ENCODE data around the gene RPS23.

The RPS23 gene

DNA sequence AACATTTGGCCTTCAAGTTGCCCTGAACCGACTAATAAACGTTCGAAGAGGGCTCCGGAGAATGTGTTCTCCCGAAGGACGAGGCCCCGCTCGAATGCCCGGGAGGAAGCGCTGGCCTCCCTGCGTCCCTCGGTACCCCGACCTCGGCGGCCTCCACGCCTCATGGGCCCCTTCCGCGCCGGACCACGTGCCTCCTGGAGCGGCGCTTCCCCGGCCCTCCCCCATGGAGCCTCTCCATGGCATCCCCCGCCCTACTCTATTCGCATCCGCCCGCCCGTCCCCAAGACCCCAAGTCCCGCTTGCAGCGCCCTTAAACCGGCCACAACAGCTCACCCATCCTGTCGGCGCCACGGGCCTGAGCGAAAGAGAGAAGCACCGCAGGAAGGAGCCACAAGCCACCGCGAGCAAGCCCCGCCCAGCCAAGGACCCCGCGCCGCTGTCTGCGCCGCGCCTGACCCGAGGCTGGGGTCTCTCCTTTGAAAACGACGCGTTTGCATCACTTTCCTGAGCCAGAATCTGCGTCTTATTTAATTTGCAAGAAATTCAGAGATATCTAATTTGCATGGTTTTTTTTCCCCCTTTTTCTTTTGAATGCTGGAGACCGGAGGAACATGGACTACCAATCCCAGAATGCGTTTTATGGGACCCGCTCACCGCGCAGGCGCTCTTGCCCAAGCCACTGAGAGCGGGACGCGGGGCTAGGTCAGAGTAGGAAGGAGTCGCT is at the start of gene RPS23:
Gene RPS23, minus strand, starts transcription at position 368 of the 724 bp plus-strand sequence. Its CDS starts 31 bp downstream, at position 337.
- H3K27me3 Mint-ChIP-seq (ENCODE audit: low read depth): no peaks in the 10 kb centered on the region
- peak within 1 kb of the TSS; percentile 85 for H3K4me3 Mint-ChIP-seq
- peaks cover 36% of the 10 kb centered on the region for H3K36me3 Mint-ChIP-seq (ENCODE audit: low read depth)
- peak within 1 kb of the TSS; percentile 96 for H3K27ac Mint-ChIP-seq
- peaks cover 32% of the 10 kb centered on the region for H3K4me1 Mint-ChIP-seq (ENCODE audit: low read depth)
- H3K9me3 Mint-ChIP-seq: no peaks in the 10 kb centered on the region

DNA sequence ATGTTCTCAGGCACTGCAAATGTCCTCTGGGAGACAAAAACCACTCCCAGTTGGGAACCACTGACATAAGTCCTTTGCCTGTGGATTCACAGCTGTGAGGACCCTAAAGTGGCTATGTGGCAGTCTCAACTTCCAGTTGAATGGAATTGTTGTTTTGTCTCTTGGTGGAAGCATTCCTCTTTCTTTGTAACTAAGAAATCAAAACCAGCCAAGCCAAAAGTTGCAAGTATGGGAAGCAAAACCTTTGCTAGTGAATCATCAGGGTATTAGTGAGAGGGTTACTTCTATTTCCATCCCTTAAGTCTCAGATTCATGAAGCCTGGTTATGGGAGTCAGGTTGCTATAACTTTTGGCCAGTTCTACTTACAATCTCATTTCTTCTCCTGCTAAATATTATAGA is 49.8 kb upstream of the RPS23 start:
- no peak overlapping the region for H3K27ac Mint-ChIP-seq
- H3K27me3 Mint-ChIP-seq (ENCODE audit: low read depth): peaks cover 17% of the 10 kb centered on the region
- no peak overlapping the region for H3K4me3 Mint-ChIP-seq
- H3K36me3 Mint-ChIP-seq (ENCODE audit: low read depth): no peaks in the 10 kb centered on the region
- H3K4me1 Mint-ChIP-seq (ENCODE audit: low read depth): no peaks in the 10 kb centered on the region
- H3K9me3 Mint-ChIP-seq: peaks cover 10% of the 10 kb centered on the region

DNA sequence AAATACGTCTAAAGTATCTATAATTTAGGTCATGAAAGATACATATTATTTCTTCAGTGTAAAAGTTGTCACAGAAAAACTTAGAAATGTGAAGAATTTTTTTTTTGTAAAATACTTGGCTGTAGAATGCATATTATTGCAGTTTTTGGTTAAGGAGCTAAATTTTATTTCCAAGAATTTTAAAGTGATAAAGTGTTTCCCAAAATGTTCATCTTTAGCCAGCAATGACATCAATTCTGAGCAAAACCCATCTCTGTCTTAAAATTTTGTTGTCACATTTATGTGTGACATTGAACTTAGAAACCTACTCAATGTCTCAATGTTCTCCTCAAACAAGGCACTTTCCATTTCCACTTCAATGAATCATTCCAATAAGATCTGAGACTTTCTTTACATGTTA is 47.8 kb upstream of the RPS23 start:
- H3K4me1 Mint-ChIP-seq (ENCODE audit: low read depth): no peaks in the 10 kb centered on the region
- H3K27me3 Mint-ChIP-seq (ENCODE audit: low read depth): peaks cover 28% of the 10 kb centered on the region
- H3K4me3 Mint-ChIP-seq: no peak overlapping the region
- H3K9me3 Mint-ChIP-seq: peaks cover 14% of the 10 kb centered on the region
- no peak overlapping the region for H3K27ac Mint-ChIP-seq
- H3K36me3 Mint-ChIP-seq (ENCODE audit: low read depth): peaks cover 4% of the 10 kb centered on the region

DNA sequence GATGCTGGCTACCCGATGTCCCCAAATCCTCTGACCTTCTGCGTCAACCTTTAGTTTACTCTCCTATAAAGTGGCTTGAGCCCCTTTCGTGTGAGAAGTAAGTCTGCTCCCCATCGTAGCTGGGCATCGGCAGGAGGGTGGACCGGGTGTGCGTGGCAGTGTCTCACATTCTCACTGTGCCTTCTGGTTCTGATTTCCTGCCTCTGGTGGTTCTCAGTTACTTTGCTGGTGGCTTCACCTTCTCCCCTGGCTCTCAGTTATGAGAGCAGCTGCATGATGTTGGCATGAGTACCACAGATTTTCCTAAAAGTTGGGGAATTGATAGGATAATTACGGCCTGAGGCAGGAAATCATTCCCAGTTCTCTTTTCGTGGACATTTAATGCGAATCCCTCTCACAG is 47.0 kb upstream of the RPS23 start:
- H3K27me3 Mint-ChIP-seq (ENCODE audit: low read depth): peaks cover 28% of the 10 kb centered on the region
- peaks cover 4% of the 10 kb centered on the region for H3K36me3 Mint-ChIP-seq (ENCODE audit: low read depth)
- peaks cover 12% of the 10 kb centered on the region for H3K9me3 Mint-ChIP-seq
- no peak overlapping the region for H3K4me3 Mint-ChIP-seq
- H3K4me1 Mint-ChIP-seq (ENCODE audit: low read depth): no peaks in the 10 kb centered on the region
- H3K27ac Mint-ChIP-seq: no peak overlapping the region

DNA sequence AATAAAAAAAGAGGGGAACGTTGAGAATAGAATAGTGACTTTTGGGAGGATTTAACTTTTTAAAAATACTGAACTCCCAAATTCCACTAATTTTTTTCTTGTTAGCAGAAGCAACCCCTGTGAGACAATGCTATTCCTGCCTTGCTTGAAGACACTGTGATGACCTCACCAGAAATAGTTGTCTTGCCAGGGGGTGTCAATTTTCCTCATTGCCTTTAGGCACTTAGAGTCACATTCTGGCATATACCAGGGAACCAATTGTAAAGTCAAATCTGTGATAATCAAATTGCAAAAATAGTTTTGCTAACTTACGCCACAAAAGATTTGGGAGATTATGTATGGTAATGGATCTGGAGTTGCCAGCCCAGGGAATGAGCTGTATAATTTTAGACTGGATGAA is 42.8 kb upstream of the RPS23 start:
- peaks cover 4% of the 10 kb centered on the region for H3K36me3 Mint-ChIP-seq (ENCODE audit: low read depth)
- peaks cover 27% of the 10 kb centered on the region for H3K27me3 Mint-ChIP-seq (ENCODE audit: low read depth)
- no peaks in the 10 kb centered on the region for H3K4me1 Mint-ChIP-seq (ENCODE audit: low read depth)
- peaks cover 4% of the 10 kb centered on the region for H3K9me3 Mint-ChIP-seq
- H3K4me3 Mint-ChIP-seq: no peak overlapping the region
- H3K27ac Mint-ChIP-seq: no peak overlapping the region

DNA sequence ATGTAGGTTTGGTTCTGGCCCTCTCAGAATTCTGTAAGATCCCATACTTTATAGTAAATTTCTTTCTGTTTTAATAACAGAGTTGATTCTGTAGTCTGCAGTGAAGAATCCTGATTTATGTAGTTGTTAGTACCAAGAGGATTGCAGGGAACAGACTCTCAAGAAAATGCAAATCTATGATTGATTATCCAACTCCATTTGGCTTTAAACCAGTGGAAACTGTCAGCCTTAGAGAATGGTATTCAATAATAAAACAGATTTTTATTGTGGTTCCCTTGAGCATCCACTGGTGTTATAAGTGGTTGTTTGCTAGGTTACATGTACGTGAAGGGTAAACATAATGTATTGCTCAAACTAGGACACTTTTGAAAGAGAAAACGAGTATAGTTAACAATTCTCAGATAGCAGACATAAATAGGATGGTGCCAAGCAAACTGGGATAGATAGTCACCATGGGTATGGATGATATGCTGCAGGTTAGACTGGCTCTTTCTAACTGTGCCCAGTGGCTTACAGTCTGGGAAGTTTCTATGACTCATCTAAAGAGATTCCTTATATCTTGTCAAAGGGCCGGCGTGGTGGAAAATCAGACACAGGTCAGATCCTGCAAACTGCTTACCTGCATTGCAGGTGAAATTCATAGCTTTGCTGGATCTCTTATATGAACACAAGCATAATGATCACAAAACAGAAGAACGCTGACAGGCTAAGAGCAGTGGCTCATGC is 41.7 kb upstream of the RPS23 start:
- Mint-ChIP-seq H3K27me3 (ENCODE audit: low read depth) (peaks cover 21% of the 10 kb centered on the region), H3K4me3 (no peak overlapping the region), H3K36me3 (ENCODE audit: low read depth) (peaks cover 4% of the 10 kb centered on the region), H3K27ac (no peak overlapping the region), H3K9me3 (peaks cover 4% of the 10 kb centered on the region), H3K4me1 (ENCODE audit: low read depth) (peaks cover 2% of the 10 kb centered on the region)

DNA sequence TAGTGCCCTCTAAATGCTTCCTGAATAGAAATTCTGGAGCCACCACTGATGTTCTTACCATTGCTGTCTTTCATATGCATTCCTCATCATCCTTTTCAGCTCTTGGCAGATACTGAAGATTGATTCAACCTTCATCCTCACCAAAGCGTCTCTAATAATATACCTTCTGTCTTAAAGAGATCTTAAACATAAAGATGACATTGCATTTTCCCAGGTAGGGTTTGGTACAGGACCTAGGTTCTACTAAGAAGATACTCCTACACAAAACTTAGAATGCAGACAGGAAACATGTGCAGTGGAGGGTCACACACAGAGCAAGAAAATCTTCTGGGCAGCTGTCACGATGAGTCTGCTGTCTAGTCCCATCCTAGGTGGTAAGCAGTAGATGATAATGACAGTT is 41.0 kb upstream of the RPS23 start:
- H3K4me1 Mint-ChIP-seq (ENCODE audit: low read depth): peaks cover 2% of the 10 kb centered on the region
- no peak overlapping the region for H3K4me3 Mint-ChIP-seq
- H3K9me3 Mint-ChIP-seq: peaks cover 4% of the 10 kb centered on the region
- peaks cover 4% of the 10 kb centered on the region for H3K36me3 Mint-ChIP-seq (ENCODE audit: low read depth)
- H3K27me3 Mint-ChIP-seq (ENCODE audit: low read depth): peaks cover 21% of the 10 kb centered on the region
- no peak overlapping the region for H3K27ac Mint-ChIP-seq

DNA sequence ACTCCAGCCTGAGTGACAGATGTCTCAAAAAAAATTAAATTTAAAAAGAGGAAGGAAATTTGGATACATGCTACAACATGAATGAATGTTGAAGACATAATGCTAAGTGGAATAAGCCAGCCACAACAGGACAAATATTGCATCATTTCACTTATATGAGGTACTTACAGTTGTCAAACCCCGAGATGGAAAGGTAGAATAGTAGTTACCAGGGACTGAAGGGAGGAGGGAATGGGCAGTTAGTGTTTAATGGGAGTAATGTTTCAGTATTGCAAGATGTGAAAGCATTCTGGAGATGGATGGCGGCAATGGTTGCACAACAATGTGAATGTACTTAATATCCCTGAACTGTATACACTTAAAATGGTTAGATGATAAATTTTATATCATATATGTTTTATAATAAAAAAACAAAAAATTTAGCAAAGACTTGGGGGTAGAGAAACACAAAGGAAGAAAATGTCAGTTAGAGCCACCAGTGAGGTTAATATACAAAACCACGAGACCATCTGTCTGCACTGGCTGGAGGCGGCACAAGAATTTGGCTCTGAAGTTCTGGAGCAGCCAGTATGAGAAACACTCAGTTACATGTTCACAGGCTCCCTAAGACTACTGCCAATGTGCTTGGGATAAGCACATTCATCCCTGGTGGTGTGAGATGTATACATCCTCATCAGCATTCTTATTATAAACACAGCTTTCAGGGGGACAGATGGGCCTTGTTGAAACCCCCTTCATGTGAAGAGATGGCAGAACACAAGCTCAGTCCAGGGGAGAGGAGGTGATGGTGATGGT is 37.0 kb upstream of the RPS23 start:
- Mint-ChIP-seq H3K27ac (no peak overlapping the region), H3K4me3 (no peak overlapping the region), H3K27me3 (ENCODE audit: low read depth) (peaks cover 5% of the 10 kb centered on the region), H3K36me3 (ENCODE audit: low read depth) (no peaks in the 10 kb centered on the region), H3K9me3 (no peaks in the 10 kb centered on the region), H3K4me1 (ENCODE audit: low read depth) (peaks cover 5% of the 10 kb centered on the region)

DNA sequence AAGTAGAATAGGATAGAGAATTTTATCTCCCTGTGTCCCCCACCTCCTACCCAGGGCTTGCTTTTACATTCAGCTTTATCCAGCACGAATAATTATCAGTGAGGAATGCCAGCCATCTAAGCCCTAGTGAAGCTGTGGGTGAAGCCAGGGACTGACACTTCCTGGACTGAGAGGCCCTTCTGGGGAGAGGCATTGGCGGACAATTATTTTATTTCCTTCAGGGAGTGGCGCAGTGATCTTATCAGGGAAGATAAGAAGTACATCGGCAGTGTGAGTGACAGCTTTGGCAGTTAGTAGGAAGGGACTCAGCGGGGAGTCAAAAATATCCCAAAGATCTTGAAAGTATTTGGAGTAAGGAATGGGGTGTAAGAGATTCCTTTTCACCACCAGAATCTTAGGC is 34.9 kb upstream of the RPS23 start:
- Mint-ChIP-seq H3K27ac (no peak overlapping the region), H3K9me3 (peaks cover 5% of the 10 kb centered on the region), H3K4me3 (no peak overlapping the region), H3K4me1 (ENCODE audit: low read depth) (peaks cover 5% of the 10 kb centered on the region), H3K36me3 (ENCODE audit: low read depth) (peaks cover 5% of the 10 kb centered on the region), H3K27me3 (ENCODE audit: low read depth) (peaks cover 4% of the 10 kb centered on the region)

DNA sequence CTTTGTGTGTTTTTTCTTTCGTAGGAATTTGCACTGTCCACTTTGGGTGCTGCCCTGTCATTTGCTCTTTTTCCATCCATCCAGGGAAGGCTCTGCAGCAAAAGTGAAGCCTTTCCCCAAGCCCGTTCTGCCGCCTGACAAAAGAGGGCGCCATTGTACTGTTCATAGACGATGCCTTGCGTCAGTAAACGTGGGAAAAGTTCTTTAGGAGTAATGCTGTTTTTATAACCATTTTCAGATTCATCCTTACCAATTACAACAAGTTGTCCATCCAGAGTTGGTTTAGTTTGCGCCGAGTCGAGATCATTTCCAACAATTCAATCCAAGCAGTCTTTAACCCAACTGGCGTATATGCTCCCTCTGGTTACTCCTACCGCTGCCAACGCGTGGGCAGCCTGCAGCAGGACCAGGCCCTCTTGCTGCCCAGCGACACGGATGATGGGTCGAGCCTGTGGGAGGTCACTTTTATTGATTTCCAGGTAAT is 34.3 kb upstream of the RPS23 start:
- H3K27me3 Mint-ChIP-seq (ENCODE audit: low read depth): no peaks in the 10 kb centered on the region
- H3K4me1 Mint-ChIP-seq (ENCODE audit: low read depth): peaks cover 5% of the 10 kb centered on the region
- peaks cover 5% of the 10 kb centered on the region for H3K36me3 Mint-ChIP-seq (ENCODE audit: low read depth)
- H3K27ac Mint-ChIP-seq: no peak overlapping the region
- H3K9me3 Mint-ChIP-seq: peaks cover 5% of the 10 kb centered on the region
- H3K4me3 Mint-ChIP-seq: no peak overlapping the region

DNA sequence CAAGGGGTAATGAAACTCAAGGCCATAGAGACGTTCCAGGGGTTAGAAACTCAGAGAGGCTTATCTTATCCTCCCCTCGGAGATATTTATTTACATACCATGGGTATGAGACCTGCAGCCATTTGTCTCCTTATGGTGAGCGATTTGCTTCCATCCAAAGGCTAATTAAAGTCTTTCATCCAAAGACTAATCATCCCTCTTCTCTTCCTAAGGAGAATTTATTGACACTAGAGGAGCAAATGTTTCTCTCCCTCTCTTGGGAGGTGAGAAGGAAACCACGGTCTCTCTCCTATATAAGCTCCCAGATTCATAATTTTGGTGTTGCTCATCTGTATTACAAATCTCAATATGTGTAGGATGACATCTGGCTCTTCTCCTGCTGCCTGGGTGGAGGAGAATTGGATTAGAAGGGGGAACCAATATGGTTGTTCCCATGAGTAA is 31.0 kb upstream of the RPS23 start:
- peaks cover 5% of the 10 kb centered on the region for H3K36me3 Mint-ChIP-seq (ENCODE audit: low read depth)
- peaks cover 5% of the 10 kb centered on the region for H3K9me3 Mint-ChIP-seq
- no peak overlapping the region for H3K27ac Mint-ChIP-seq
- H3K4me3 Mint-ChIP-seq: no peak overlapping the region
- H3K27me3 Mint-ChIP-seq (ENCODE audit: low read depth): no peaks in the 10 kb centered on the region
- peaks cover 3% of the 10 kb centered on the region for H3K4me1 Mint-ChIP-seq (ENCODE audit: low read depth)

DNA sequence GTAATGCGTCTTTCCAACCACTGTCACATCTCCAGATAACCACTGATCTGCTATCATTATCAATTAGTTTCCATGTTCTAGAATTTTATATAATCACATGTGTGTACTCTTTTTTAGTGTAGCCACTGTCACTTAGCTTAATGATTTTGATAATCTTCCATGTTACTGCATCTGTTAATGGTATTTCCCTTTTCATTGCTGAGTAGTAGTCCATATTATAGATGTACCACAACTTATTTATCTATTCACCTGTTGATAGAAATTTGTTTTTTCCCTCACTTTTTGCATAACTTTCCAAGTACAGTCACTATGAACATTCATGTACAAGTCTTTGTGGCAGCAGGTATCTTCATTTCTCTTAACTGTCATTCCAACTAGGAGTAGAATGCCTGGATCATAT is 30.3 kb upstream of the RPS23 start:
- Mint-ChIP-seq H3K36me3 (ENCODE audit: low read depth) (peaks cover 5% of the 10 kb centered on the region), H3K4me1 (ENCODE audit: low read depth) (peaks cover 3% of the 10 kb centered on the region), H3K4me3 (no peak overlapping the region), H3K9me3 (peaks cover 5% of the 10 kb centered on the region), H3K27me3 (ENCODE audit: low read depth) (no peaks in the 10 kb centered on the region), H3K27ac (no peak overlapping the region)

DNA sequence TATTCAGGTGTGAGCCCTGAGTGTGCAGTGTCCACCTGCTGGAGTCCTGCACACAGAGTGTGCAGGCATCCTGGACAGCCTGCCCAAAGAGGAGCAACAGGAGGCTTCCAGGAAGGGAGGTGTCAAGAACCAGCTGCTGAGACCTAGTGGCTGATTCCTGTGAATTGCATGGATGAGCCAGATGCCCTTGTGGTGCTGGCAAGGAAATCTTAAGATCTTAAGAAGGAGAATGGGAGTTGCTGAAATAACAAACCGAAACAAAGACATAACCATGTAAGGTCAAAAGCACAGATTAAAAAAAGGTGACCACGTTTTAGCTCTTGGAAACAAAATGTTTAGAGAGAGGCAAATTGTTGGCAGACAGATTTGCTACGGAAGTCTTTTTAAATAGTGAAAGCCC is 29.3 kb upstream of the RPS23 start:
- no peaks in the 10 kb centered on the region for H3K27me3 Mint-ChIP-seq (ENCODE audit: low read depth)
- H3K4me3 Mint-ChIP-seq: no peak overlapping the region
- H3K27ac Mint-ChIP-seq: no peak overlapping the region
- peaks cover 5% of the 10 kb centered on the region for H3K36me3 Mint-ChIP-seq (ENCODE audit: low read depth)
- H3K9me3 Mint-ChIP-seq: peaks cover 5% of the 10 kb centered on the region
- H3K4me1 Mint-ChIP-seq (ENCODE audit: low read depth): peaks cover 2% of the 10 kb centered on the region

DNA sequence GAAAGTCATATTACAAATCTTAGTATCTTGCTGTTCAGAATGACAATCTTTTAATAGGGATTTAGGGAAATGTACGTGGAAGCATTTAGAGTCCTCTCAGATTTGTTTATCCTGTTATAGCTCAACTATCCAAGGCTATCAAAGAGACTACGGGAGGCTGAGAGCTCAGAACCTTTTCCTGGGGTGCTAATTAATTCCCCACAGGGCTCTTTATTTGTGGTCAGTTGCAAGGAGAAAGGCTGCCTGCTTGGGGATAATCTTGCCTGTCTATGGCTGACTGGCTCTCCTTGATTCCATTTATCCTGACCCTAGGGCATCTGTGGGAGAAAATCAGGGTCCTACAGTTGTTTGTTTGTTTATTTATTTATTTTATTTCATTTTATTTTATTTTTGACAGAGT is 28.0 kb upstream of the RPS23 start:
- Mint-ChIP-seq H3K27me3 (ENCODE audit: low read depth) (no peaks in the 10 kb centered on the region), H3K27ac (no peak overlapping the region), H3K9me3 (peaks cover 5% of the 10 kb centered on the region), H3K36me3 (ENCODE audit: low read depth) (peaks cover 5% of the 10 kb centered on the region), H3K4me1 (ENCODE audit: low read depth) (no peaks in the 10 kb centered on the region), H3K4me3 (no peak overlapping the region)
